Keratinocyte (primary cell): ENCODE measurements around the gene USP10. TPM values are rescaled to one million over a fixed set of nuclear protein-coding genes. Genes with fewer than 3 reads are reported as not detected.

Experiments used
- DNase-seq: peaks from one replicate; pipeline ENCODE4 v3.0.0-alpha.2; 2011; ENCODE audit warnings: low read depth, missing footprints, low spot score
- FAIRE-seq: peaks from 2 replicates; lab custom pipeline; 2011; peaks lifted over from hg19 to GRCh38; lab: Jason Lieb, UNC
- H2AFZ ChIP-seq: 2 replicates; pipeline ENCODE4 v1.6.0; 2012; ENCODE audit warnings: low read length, control low read depth, inconsistent platforms; ENCODE audit not compliant: control insufficient read depth
- H3K27ac ChIP-seq: 2 replicates; pipeline ENCODE4 v1.5.1; 2011; ENCODE audit warnings: low read length; ENCODE audit not compliant: control insufficient read depth, insufficient read depth
- H3K27me3 ChIP-seq: 3 replicates; pipeline ENCODE4 v1.6.0; 2011; ENCODE audit warnings: low read length; ENCODE audit not compliant: control insufficient read depth, insufficient read depth; ENCODE audit errors: extremely low read depth
- H3K36me3 ChIP-seq, 2 experiments: 2 replicates in 1 of 2; 3 replicates in 1 of 2; pipeline ENCODE4 v1.5.1; 2011; ENCODE audit warnings: low read length in 2 of 2, mild to moderate bottlenecking in 1 of 2; ENCODE audit not compliant: control insufficient read depth in 2 of 2, insufficient read depth in 2 of 2; ENCODE audit errors: extremely low read depth in 1 of 2
- H3K4me1 ChIP-seq: 3 replicates; pipeline ENCODE4 v1.5.1; 2011; ENCODE audit warnings: low read length; ENCODE audit not compliant: control insufficient read depth, insufficient read depth; ENCODE audit errors: extremely low read depth
- H3K4me2 ChIP-seq: 3 replicates; pipeline ENCODE4 v1.6.0; 2011; ENCODE audit warnings: low read depth, low read length; ENCODE audit not compliant: control insufficient read depth, insufficient read depth; ENCODE audit errors: extremely low read depth
- H3K4me3 ChIP-seq, 3 experiments: fragments of 200-600 bp in 1 of 3; sonication (generic) in 1 of 3; 2 replicates in 2 of 3; 3 replicates in 1 of 3; pipeline ENCODE4 v1.5.1; 2011 to 2016; ENCODE audit warnings: low read length in 3 of 3, mild to moderate bottlenecking in 3 of 3, control low read depth in 2 of 3, inconsistent platforms in 1 of 3, low read depth in 1 of 3, mixed read lengths in 1 of 3, mixed run types in 1 of 3, moderate library complexity in 1 of 3; ENCODE audit not compliant: control insufficient read depth in 2 of 3, insufficient read depth in 2 of 3; ENCODE audit errors: extremely low read depth in 1 of 3
- H3K79me2 ChIP-seq: 2 replicates; pipeline ENCODE4 v1.6.0; 2012; ENCODE audit warnings: low read length; ENCODE audit not compliant: control insufficient read depth, insufficient read depth
- H3K9ac ChIP-seq: 3 replicates; pipeline ENCODE4 v1.6.0; 2011; ENCODE audit warnings: low read length; ENCODE audit not compliant: control insufficient read depth, insufficient read depth; ENCODE audit errors: extremely low read depth
- H3K9me1 ChIP-seq: 3 replicates; pipeline ENCODE4 v1.6.0; 2011; ENCODE audit warnings: low read length; ENCODE audit not compliant: control insufficient read depth, insufficient read depth; ENCODE audit errors: extremely low read depth
- H3K9me3 ChIP-seq: 2 replicates; pipeline ENCODE4 v1.5.1; 2012; ENCODE audit warnings: low read depth, low read length; ENCODE audit not compliant: control insufficient read depth
- H4K20me1 ChIP-seq: 3 replicates; pipeline ENCODE4 v1.6.0; 2011; ENCODE audit warnings: low read length; ENCODE audit not compliant: control insufficient read depth, insufficient read depth; ENCODE audit errors: extremely low read depth
- CTCF ChIP-seq, 3 experiments: IDR thresholded peaks in 1 of 3; conservative IDR thresholded peaks in 1 of 3; optimal IDR thresholded peaks in 1 of 3; 2 replicates in 2 of 3; 3 replicates in 1 of 3; pipeline versions ENCODE3 to v1.5.1; 2011; ENCODE audit warnings: low read length in 3 of 3, mild to moderate bottlenecking in 3 of 3, moderate library complexity in 2 of 3, control low read depth in 1 of 3, inconsistent platforms in 1 of 3; ENCODE audit not compliant: insufficient read depth in 2 of 3; ENCODE audit errors: extremely low read depth in 1 of 3
- EZH2 ChIP-seq: IDR thresholded peaks from one replicate; pipeline ENCODE4 v1.6.1; 2012; ENCODE audit warnings: inconsistent platforms, mild to moderate bottlenecking, low read length, moderate library complexity
- dilution Hi-C: fragments of 300-500 bp; cut with MboI; formaldehyde crosslinking; loops from one replicate; pipeline ENCODE4 v1.7.0; 2020; ENCODE audit warnings: low sequenced_read_pairs; ENCODE audit not compliant: extremely low pct_ligation_motif_present
- polyA plus RNA-seq, 5 experiments: library from polyadenylated mRNA; depleted of rRNA in 3 of 5; stranded (reverse) in 3 of 5; stranded (forward) in 1 of 5; unstranded in 1 of 5; fragments of >200 nt; gene quantifications; 1 replicate in 1 of 5; 2 replicates in 3 of 5; 3 replicates in 1 of 5; pipeline versions ENCODE4 v1.2.1 to v1.2.3, GENCODE V29; 2011 to 2012; ENCODE audit warnings: missing spikeins in 2 of 5, low read depth in 1 of 5, low replicate concordance in 1 of 5

The USP10 gene
- polyA plus RNA-seq, 1 donor (not counting 4 experiments of a cell fraction or from before 2014, with no cell fraction given) = 92.0 TPM

- no peak overlapping the region for H3K27ac ChIP-seq
- no peak overlapping the region for H3K9ac ChIP-seq
- no peaks in the 10 kb centered on the region for H3K9me3 ChIP-seq
- H3K36me3 ChIP-seq = peaks cover 15 to 30% of the 10 kb centered on the region in 2 experiments
- H2AFZ ChIP-seq = no peak overlapping the region
- H3K9me1 ChIP-seq = peaks cover 5% of the 10 kb centered on the region
- no peaks in the 10 kb centered on the region for H3K27me3 ChIP-seq
- peaks cover 99% of the 10 kb centered on the region for H3K79me2 ChIP-seq
- H3K4me3 ChIP-seq = no peak overlapping the region
- no peak for FAIRE-seq
- TF ChIP-seq EZH2 (no peak), CTCF (optimal IDR thresholded peaks at IDR 0.05 in 1 of 3, IDR thresholded peaks at IDR 0.05 in 1 of 3, conservative IDR thresholded peaks at IDR 0.05 in 1 of 3; ENCODE audit: extremely low read depth in 1 of 3, insufficient read depth in 2 of 3, low read length in 3 of 3) (no peak)
- no peak overlapping the region for H3K4me2 ChIP-seq
- dilution Hi-C loops = no loop called here
- peaks cover 23% of the 10 kb centered on the region for H3K4me1 ChIP-seq
- peaks cover 41% of the 10 kb centered on the region for H4K20me1 ChIP-seq
- no peak for DNase-seq
These were observed 16.1 kb downstream of the USP10 start for GRCh38 chr16:84715854-84716253.

DNA sequence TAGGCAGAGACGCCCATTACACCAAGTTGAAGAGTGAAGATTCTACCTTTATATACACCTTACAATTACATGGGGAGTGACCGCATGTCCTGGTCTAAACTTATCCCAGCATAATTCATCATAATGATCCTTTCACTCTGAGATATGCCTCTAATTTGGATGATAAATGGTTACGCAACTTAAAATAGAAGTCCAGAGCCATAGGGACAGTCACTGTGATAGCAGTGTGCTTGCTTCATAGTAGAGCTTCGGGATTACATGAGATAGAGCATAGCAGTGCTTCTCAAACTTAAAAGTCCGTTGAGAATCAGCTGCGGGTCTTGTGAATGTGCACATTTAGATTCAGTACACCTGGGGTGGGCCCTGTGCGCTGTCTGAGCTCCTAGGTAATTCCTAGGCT lies 16.9 kb downstream of the USP10 start:
- H3K27me3 ChIP-seq = no peaks in the 10 kb centered on the region
- no peak overlapping the region for H3K4me3 ChIP-seq
- no peak for FAIRE-seq
- H3K27ac ChIP-seq = no peak overlapping the region
- H3K9me3 ChIP-seq = no peaks in the 10 kb centered on the region
- no peak overlapping the region for H2AFZ ChIP-seq
- dilution Hi-C loops = no loop called here
- DNase-seq = no peak
- no peak overlapping the region for H3K9ac ChIP-seq
- H3K36me3 ChIP-seq = peaks cover 12 to 26% of the 10 kb centered on the region in 2 experiments
- peaks cover 23% of the 10 kb centered on the region for H3K4me1 ChIP-seq
- no peak for TF ChIP-seq EZH2
- peaks cover 38% of the 10 kb centered on the region for H4K20me1 ChIP-seq
- H3K4me2 ChIP-seq = no peak overlapping the region
- H3K79me2 ChIP-seq = peaks cover 99% of the 10 kb centered on the region
- peaks cover 5% of the 10 kb centered on the region for H3K9me1 ChIP-seq

DNA sequence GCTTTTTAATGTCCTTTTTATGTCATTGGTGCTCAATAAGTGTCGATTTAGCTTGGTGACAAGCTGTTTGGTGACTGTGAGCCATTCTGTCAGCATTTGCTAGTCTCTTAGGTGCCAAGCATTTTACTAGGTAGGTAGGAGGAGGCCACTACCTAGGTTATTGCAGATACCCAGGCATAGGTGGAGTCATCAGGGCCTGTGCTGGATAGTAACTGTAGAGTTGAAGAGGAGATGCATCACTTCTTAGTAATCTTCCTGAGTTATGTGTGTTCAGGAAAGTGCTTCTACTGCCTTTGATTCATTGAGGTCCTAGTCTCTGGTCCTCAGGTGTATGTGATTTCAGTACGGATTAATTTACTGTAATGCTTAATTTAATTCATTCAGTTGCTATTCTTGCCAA lies 17.7 kb downstream of the USP10 start:
- no peak overlapping the region for H3K4me2 ChIP-seq
- H3K9me3 ChIP-seq = no peaks in the 10 kb centered on the region
- dilution Hi-C loops = no loop called here
- H3K4me1 ChIP-seq = peaks cover 23% of the 10 kb centered on the region
- TF ChIP-seq EZH2 (no peak), CTCF (optimal IDR thresholded peaks at IDR 0.05 in 1 of 3, IDR thresholded peaks at IDR 0.05 in 1 of 3, conservative IDR thresholded peaks at IDR 0.05 in 1 of 3; ENCODE audit: extremely low read depth in 1 of 3, insufficient read depth in 2 of 3, low read length in 3 of 3) (no peak)
- peaks cover 99% of the 10 kb centered on the region for H3K79me2 ChIP-seq
- no peak overlapping the region for H3K4me3 ChIP-seq
- FAIRE-seq = peak; percentile 61
- no peaks in the 10 kb centered on the region for H3K27me3 ChIP-seq
- DNase-seq = no peak
- peaks cover 35% of the 10 kb centered on the region for H4K20me1 ChIP-seq
- peaks cover 11 to 25% of the 10 kb centered on the region in 2 experiments for H3K36me3 ChIP-seq
- H2AFZ ChIP-seq = no peak overlapping the region
- H3K27ac ChIP-seq = no peak overlapping the region
- H3K9me1 ChIP-seq = peaks cover 5% of the 10 kb centered on the region
- H3K9ac ChIP-seq = no peak overlapping the region
